Activated CD4-positive, alpha-beta T cell treated with anti-CD3 and anti-CD28 coated beads, Interleukin-2, Interleukin-4, amounts not matched to agents 100 ng/mL and 50 ng/mL, durations not matched to agents 16 hours and 8 hours (primary cell): ENCODE data around the gene RAB11FIP5.

ENCODE experiments used
- DNase-seq: peaks from one replicate; pipeline ENCODE4 v3.0.0-alpha.2; 2020; ENCODE audit warnings: low spot score

The RAB11FIP5 gene

GRCh38 chr2:73034661-73035375 lies 77.9 kb downstream of the RAB11FIP5 start:
- no peak for DNase-seq

DNA sequence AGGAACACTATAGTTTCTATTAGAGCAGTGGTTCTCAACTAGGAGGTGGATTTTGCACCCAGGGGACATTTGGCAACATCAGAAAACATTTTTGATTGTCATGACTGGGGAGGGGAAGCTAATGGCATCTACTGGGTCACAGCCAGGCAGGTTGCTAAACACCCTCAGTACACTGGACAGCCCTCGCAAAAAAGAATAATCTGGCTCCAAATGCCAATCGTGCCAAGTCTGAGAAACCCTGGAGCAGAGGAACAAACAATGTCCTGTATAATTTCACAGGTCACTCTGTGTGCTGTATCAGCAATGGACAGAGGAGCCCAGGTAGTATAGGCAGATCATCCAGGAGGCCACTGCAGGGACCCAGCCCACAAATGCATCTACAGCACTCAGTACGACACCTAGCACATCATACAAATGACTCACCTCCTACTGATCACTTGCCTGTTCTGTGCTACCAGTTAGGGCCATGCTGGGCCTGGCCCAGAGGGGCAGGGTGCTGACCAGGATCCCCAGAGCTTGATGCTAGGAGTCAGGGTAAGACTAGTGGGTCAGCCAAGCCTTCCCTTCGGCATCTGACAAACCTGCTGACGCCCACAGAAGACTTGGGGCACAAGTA lies 78.9 kb downstream of the RAB11FIP5 start:
- no peak for DNase-seq

DNA sequence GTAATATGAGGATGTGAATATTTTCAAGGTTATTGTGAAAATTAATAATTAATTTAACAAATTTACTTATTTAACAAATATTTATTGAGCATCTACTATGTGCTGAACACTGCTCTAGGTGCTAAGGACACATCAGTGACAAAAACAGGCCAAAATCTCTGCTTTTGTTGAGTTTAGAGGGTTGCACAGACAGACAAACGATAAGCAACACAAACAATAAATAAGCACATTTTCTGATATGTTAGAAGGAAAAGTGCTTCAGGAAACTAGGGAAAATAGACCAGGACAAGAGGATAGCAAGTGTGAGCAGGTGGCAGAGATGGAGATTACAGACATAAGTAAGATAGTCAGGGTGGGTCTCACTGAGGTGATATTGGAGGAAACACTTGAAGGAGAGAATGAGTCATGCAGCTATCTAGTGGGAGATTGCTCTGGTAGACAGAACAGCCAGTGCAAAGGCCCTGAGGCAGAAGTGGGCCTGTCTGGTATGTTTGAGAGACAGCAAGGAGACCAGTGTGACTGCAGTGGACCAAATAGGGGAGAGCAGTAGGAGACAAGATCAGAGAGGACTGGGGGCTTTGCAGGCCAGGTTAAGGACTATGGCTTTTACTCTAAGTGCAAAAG lies 79.5 kb downstream of the RAB11FIP5 start:
- no peak for DNase-seq

- DNase-seq: no peak
Observed at GRCh38 chr2:73032702-73033097, 80.0 kb downstream of the RAB11FIP5 start.

DNA sequence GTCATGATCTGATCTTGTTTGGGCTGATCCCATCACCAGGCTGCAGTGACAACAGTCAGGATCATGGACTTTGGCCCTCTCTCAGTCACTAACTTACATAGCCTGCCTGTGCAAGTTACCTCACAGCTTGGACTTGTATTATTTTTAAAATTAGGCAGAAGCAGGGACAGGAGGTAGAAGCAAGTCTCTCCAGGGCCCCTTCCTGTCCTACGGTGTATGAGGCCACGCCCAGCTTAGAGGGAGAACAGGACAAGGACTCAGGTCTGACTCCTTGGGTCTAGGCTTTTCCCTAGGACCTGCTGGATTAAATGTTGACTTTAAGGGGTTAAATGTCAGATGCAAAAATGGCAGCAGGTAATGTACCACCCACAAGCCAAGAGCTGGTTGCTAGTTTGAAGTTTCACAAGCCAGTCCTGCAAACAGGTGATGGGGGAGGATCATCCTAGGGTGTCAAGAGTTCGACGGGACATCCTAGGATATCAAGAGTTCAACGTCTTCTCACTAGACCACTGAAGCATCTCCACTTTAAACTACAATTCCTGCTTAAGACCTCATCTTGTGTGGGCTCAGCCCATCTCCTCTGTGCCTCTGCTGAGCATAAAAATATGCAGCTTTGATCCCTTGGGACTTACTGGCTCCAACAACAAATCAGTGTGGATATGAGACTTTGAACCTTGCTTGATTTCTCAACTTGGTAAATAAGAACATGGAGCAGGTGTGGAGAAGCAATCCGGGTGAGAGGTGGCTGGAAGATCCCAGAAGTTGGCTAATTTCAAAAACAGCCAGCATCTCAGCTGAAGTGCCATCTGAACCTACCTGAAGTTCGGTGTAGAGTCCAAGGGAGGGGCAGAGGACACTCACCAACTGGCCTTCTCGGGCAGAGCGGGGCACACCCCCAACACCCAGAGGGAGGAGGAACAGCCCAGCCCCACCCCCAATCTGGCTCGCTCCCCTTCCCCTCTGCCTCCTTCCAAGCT lies 80.7 kb downstream of the RAB11FIP5 start:
- no peak for DNase-seq

GRCh38 chr2:73031095-73031678 lies 81.6 kb downstream of the RAB11FIP5 start:
- DNase-seq: no peak

- DNase-seq: no peak
Observed at GRCh38 chr2:73028841-73029240, 83.9 kb downstream of the RAB11FIP5 start.

DNA sequence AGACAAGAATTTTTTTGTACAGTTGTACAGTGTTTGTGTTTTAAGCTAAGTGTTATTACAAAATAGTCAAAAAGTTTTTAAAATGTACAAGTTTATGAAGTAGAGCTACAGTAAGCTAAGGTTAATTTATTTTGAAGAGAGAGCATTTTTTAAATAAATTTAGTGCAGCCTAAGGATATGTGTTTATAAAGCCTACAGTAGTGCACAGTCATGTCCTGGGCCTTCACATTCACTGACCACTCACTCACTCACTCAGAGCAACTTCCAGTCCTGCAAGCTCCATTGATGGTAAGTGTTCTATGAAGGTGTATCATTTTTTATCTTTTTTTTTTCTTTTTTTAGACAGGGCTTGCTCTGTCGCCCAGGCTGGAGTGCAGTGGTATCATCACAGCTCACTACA lies 85.4 kb downstream of the RAB11FIP5 start:
- no peak for DNase-seq

DNA sequence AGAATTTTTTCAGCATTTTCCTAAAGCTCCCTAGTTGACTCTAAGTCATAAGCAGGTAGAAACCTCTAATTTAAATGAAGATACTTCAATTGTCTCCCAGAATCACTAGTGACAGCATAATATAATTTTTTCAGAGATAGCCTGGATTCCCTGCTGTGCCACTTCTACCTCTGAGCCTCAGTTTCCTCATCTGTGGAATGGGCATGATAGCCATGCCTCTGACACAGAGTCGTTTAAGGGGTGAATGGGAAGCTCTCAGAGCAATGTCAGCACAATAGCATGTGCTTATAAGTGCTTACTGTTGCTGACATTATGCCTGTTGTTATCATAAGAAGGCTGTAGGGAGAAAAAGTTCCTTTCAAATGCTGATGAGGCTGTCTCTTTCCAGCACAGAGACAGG lies 89.3 kb downstream of the RAB11FIP5 start:
- no peak for DNase-seq
